ENCODE data around the gene DPF3.
"Not testable (repeated sequence)": the region's sequence is repeated elsewhere in the genome, so short reads cannot be mapped to it uniquely, and the experiment has no call there.

Gene DPF3

GRCh38 chr14:72756967-72757366 lies 136.9 kb downstream of the DPF3 start:
- DNase-seq = no peak

GRCh38 chr14:72755766-72756165 lies 138.1 kb downstream of the DPF3 start:
- no peak for DNase-seq

- no peak for DNase-seq
These were observed 139.0 kb downstream of the DPF3 start for GRCh38 chr14:72754949-72755348.

GRCh38 chr14:72753879-72754400 lies 140.0 kb downstream of the DPF3 start:
- no peak for DNase-seq

- no peak for DNase-seq
These were observed 140.7 kb downstream of the DPF3 start for GRCh38 chr14:72753044-72753710.

- DNase-seq = no peak
These were observed 141.9 kb downstream of the DPF3 start for GRCh38 chr14:72752034-72752412.

- no peak for DNase-seq
These were observed 142.4 kb downstream of the DPF3 start for GRCh38 chr14:72751276-72752033.

- DNase-seq = not testable (repeated sequence)
These were observed 145.0 kb downstream of the DPF3 start for GRCh38 chr14:72748921-72749320.

- no peak for DNase-seq
These were observed 146.2 kb downstream of the DPF3 start for GRCh38 chr14:72747652-72748051.

GRCh38 chr14:72745991-72746980 lies 147.6 kb downstream of the DPF3 start:
- no peak for DNase-seq

GRCh38 chr14:72745546-72745945 lies 148.4 kb downstream of the DPF3 start:
- DNase-seq = no peak

- DNase-seq = no peak
These were observed 149.3 kb downstream of the DPF3 start for GRCh38 chr14:72744416-72745120.

- DNase-seq = no peak
These were observed 150.3 kb downstream of the DPF3 start for GRCh38 chr14:72743626-72744025.

GRCh38 chr14:72742838-72743195 lies 151.1 kb downstream of the DPF3 start:
- no peak for DNase-seq

GRCh38 chr14:72742118-72742837 lies 151.6 kb downstream of the DPF3 start:
- no peak for DNase-seq

GRCh38 chr14:72741826-72742117 lies 152.1 kb downstream of the DPF3 start:
- DNase-seq = no peak

GRCh38 chr14:72740966-72741825 lies 152.7 kb downstream of the DPF3 start:
- DNase-seq = no peak

- DNase-seq = no peak
These were observed 153.4 kb downstream of the DPF3 start for GRCh38 chr14:72740504-72740961.

GRCh38 chr14:72739446-72740405 lies 154.2 kb downstream of the DPF3 start:
- no peak for DNase-seq

- DNase-seq = no peak
These were observed 155.7 kb downstream of the DPF3 start for GRCh38 chr14:72738161-72738611.

Data from CD4-positive, alpha-beta T cell treated with Interleukin-10 for 1 hour (primary cell).